NCI-H446 (cell line): ENCODE results near the gene SPEM2.
"Not testable (repeated sequence)": the region's sequence is repeated elsewhere in the genome, so short reads cannot be mapped to it uniquely, and the experiment has no call there.

Source experiments
- DNase-seq, 2 experiments: peaks; one replicate each; lab custom pipeline; 2025; lab: John Stamatoyannopoulos, UW

Gene SPEM2

GRCh38 chr17:7471729-7472128 lies 46.3 kb downstream of the SPEM2 start:
- DNase-seq, result no peak

- DNase-seq, result not testable (repeated sequence)
These were observed 49.4 kb downstream of the SPEM2 start for GRCh38 chr17:7474767-7475166.

- DNase-seq, result no peak
These were observed 50.5 kb downstream of the SPEM2 start for GRCh38 chr17:7475764-7476422.

GRCh38 chr17:7476494-7476893 lies 51.1 kb downstream of the SPEM2 start:
- no peak for DNase-seq

- DNase-seq, result no peak
These were observed 51.5 kb downstream of the SPEM2 start for GRCh38 chr17:7476951-7477350.
